Uterus (tissue), 2 donors: Measurements from ENCODE around the gene NEURL1.

Source experiments
- CTCF ChIP-seq, 4 experiments: fragments of 200-600 bp in 2 of 4; fragments of 450-650 bp in 2 of 4; sonication (generic) in 2 of 4; IDR thresholded peaks; one replicate each; pipeline ENCODE4 v1.5.1; 2016 to 2019; ENCODE audit warnings: antibody characterized with exemption in 4 of 4, mild to moderate bottlenecking in 2 of 4, moderate library complexity in 1 of 4
- POLR2A ChIP-seq, 2 donors: fragments of 450-650 bp; IDR thresholded peaks; one replicate each; pipeline ENCODE4 v1.6.1; 2016; ENCODE audit warnings: antibody characterized with exemption in 2 of 2, mild to moderate bottlenecking in 1 of 2, moderate library complexity in 1 of 2

GRCh38 chr10:103450201-103450695, 43.3 kb upstream of the NEURL1 start:
- TF ChIP-seq CTCF (IDR thresholded peaks at IDR 0.05) (no peak), POLR2A (IDR thresholded peaks at IDR 0.05) (no peak)
